COLO668 (cell line): Measurements from ENCODE around the gene GFI1.
A peak's percentile ranks its signal among the peaks of the same experiment; 100 is the strongest.
"Not testable (repeated sequence)": the region's sequence is repeated elsewhere in the genome, so short reads cannot be mapped to it uniquely, and the experiment has no call there.

Source experiments
- DNase-seq: peaks from one replicate; lab custom pipeline; 2025; ENCODE audit not compliant: unreplicated experiment; lab: John Stamatoyannopoulos, UW

GFI1 gene

DNA sequence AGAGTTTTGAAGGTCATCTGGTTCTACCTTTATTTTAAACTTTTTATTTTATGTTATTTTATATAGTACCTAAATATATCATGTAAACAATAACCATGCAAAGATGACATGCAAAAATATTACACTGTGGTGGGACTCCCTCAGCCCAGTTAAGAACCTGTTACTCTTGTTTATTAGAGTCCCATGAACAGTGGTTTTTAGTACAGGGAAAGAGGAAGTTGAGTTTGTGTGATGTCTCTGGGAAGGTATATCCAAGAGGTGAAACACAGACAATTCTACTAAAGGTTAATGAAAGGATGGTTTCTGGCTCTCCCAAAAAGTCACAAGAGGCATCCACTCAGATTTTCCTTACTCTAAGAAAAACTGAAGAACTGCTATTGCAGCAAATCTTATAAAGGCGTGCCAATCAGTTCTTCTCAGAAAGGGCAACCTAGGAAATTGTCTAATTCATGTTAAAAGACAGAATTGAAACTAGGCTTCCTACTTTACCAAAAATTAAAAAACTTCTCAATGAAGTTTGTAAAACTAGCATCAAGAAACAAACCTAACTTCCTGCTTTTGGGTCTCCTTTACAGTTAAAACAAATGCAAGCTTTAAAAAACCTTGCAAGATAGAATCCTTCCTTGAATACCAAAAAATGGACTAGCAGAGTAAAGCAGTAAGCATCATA is 19.9 kb downstream of the GFI1 start:
- no peak for DNase-seq

DNA sequence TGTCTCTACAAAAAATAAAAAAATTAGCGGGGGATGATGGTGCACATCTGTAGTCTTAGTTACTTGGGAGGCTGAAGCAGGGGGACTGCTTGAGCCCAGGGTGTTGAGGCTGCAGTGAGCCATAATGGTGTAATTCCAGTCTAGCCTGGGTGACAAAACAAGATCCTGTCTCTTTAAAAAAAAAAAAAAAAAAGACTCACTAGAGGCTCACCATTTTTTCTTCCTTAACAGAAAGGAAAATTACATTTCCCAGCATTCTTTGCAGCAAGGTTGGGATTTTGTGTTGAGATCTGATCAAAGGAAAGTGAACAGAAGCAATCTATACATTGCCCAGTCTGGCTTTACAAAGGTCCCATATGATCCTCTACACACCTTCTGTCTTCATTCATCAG is 21.5 kb downstream of the GFI1 start:
- DNase-seq = no peak

DNA sequence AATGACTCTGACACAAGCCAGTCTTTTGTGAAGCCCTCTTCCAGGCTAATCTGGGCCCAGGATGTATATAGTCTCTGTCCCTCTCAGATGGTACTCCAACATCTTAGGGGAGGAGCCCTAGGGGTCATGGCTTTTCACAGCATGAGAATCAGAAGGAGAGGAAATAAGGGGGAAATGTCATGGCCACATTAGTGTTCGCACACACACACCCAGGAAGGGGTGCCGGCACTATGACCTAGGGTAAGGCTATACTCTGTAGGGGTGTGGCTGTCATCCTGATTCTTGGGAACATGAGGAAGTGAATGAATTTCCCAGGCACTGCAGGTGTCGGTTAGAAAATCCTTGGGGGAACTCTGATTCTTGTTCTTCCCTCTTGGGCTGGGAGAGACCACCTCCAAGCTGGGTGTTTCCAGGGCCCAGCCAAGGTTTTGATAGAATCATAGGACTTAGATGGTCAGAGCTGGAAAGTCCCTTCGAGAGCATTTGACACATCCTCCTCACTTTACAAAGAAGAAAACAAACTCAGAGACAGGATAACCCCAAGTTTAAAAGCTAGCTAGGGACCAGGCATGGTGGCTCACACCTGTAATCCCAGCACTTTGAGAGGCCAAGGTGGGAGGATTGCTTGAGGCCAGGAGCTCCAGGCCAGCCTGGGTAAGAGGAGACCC is 22.0 kb downstream of the GFI1 start:
- no peak for DNase-seq

DNA sequence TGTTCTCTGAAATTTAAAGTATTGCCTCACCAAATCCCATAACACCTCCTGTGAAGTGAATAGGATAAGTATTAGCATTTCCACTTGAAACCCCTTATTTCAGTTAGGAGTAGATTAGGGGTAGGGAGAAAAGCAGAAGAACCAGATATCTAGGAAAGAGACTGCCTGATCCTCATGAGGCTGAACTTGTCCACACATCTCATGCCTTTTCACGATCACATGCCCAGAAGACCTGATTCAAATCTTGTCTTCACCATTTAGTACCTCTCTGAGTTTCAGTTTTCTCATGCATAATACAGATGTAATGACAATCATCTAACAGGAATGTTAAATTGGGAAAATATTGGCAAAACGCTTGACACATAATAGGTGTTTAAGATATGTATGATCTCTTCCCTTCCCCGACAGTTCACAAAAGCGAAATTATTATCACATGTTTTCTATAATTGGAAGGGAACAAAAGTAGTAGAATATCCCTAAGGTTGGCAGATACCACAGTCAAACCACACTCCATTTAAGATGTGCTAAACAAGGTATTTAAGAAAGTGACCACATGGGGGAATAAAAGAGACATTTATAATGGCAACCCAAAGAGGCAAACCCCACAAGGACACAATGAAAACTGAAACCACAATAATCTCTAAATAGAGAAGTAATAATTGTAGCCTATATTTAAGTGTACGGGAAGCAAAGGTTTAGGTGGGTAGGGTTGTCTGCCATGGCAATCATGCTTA is 25.2 kb downstream of the GFI1 start:
- no peak for DNase-seq

DNA sequence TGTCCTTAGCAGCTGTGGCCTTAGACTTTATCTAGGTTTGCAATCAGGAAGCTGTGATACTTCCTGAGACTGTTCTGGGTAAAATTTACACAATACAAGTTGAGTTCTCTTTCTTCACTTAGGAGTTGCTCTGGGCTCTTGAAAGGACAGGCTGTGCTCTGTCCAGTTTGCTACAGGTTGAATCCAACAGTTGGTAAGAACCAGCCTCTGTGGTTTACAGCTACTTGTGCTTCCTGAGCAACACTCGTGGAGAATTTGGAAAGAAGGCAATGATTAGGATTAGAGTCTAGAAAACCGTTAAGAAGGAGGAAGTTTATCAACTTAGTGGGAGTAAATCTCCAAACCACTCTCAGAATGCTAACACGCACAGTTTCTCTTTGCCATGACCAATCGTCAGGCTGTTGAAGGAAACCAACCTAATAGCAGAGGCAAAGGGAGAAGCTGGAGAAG is 26.8 kb downstream of the GFI1 start:
- DNase-seq = no peak

DNA sequence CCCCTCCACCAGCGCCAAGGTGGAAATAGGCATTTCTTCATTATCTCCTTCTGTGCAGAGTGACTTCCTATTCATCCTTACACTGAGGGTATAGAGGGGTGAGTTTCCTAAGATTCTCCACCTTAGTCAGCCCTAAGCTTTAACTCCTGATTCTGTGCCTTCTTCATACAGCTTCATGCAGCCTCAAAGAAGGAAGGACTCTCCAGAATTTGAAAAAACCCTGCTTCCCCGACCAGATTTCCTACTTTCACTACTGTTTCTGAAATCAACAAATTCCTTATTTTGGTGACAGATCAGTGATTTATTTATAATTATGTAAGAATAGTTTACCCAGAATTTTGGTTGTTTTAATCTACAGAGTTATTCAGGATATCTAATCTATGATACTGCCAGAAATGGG is 28.6 kb downstream of the GFI1 start:
- no peak for DNase-seq

DNA sequence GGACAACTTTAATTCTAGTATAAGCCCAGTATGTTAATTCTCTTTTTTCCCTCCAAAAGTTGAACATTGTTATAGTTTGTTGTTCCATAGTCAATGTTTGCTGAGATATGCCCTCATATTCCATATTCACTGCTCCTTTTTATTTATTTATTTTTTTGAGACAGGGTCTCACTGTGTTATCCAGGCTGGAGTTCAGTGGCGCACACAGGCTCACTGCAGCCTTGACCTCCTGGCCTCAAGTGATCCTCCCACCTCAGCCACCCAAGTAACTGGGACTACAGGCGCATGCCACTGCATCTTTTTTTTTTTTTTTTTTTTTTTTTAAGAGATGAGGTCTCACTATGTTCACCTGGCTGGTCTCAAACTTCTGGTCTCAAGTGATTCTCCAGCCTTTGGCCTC is 38.7 kb downstream of the GFI1 start:
- DNase-seq = no peak

DNA sequence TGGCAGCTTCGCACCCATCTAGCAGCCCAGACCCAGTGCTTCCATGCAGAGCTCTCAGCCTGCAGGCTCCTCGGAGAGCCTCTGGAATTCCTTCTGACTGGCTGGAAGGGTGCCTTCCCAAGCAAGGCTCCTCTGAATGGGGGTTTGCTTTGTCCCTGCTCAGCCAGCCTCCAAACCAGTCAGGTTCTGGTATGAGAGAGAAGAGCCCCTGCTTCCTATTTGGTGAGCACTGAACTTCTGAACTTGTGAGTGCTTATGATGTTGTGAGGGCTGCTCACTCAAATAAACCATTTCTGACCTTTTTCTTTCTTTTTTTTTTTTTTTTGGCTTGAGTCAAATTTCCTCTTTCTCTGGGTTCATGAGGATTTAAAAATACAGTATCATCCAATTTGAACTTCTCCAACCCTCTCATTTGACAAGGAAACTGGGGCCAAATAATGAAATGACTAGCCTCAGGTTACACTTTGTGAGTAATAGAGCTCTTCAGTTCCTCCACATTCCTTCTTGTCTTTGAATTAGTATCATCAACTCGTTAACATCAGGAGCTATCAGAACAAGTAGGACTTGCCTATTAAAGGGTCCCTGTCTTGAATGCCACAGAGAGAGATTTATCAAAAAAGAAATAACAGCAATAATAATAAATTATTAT is 39.6 kb downstream of the GFI1 start:
- DNase-seq = no peak

DNA sequence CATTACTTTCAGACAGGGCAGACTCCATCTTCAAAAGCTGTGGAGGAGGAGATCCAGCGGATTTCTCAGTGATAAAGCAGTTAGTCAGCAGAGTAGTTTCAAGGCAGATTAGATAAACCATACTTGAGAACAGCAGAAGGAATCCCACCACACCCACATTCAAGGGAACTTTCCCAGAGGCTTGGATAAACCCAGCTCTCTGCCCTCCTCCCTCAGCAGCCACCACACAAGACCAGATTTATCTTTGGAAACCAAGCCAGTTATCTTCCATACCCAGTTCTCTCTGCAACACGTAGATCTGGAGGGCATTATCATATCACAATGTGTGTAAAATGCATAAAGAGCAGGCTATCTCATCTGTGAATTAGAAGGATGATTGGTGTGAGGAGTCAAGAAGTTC is 40.2 kb downstream of the GFI1 start:
- no peak for DNase-seq

DNA sequence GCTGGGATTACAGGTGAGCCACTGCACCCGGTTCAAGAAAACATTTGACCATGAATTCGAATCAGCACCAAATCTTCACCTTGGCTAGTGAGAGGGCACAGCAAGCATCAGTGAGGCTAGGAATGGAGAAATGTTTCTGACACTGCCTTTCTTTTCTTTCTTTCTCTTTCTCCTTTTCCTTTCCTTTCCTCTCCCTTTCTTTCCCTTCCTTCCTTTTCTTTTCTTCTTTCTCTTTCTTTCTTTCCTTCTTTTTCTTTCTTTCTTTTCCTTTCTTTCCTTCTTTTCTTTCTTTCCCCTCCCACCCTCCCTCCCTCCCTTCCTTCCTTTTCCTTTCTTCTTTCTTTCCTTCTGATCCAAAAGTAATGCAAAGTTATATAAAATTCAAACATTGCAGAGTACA is 40.9 kb downstream of the GFI1 start:
- no peak for DNase-seq

DNA sequence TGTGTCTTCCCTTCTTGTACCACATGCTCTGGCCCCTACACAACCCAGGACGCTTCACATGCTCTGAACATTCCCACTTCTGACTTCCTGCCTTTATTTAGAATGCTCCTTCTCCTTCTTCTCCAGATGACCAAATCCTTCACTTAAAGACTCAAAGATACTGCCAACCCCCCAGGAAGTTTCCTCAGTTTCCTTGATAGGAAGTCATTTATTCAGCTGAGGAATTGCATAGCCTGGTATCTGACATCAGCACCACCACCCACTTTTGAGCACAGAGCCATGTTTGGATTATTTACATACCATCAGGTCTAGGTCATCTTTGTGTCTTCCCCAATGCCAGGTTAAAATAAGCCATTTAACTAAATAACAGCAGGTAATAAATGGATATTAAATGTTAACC is 42.4 kb downstream of the GFI1 start:
- DNase-seq = no peak

DNA sequence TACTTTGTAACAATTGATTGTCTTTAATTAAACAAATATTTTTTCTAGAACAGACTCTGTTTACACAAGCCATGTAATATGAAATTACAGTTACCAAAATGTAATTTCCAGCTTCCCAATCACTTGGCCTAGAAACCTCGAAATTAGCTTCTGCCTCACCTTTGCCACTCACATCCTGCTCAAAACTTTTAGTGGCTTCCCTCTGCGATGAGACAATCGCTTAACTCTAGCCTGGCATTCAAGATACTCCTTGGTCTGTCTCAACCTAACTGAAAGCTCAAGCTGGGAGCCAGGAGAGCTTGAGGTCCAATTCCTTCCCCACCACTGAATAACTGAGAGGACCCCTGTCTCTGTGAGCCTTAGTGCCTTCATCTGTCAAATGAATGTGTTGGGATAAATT is 42.8 kb downstream of the GFI1 start:
- DNase-seq = no peak

DNA sequence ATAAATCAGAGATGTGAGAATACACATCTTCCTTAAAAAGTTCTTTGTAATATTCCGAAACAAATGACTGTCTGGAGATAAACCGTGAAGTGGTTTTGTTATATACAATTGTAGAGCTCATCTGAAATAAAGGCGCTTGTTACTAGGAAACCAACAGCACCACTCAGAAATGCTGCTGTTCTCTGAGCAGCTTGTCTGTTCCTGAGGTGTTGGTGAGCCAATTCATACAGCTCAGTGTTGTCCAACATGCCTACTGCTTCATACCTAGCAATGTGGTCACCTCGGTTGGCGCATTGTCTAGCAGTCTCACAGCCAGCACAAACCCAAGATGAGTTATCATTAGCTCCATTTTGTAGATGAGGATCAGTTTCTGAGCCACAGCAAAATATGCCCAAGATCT is 44.4 kb downstream of the GFI1 start:
- DNase-seq = peak; percentile 53

DNA sequence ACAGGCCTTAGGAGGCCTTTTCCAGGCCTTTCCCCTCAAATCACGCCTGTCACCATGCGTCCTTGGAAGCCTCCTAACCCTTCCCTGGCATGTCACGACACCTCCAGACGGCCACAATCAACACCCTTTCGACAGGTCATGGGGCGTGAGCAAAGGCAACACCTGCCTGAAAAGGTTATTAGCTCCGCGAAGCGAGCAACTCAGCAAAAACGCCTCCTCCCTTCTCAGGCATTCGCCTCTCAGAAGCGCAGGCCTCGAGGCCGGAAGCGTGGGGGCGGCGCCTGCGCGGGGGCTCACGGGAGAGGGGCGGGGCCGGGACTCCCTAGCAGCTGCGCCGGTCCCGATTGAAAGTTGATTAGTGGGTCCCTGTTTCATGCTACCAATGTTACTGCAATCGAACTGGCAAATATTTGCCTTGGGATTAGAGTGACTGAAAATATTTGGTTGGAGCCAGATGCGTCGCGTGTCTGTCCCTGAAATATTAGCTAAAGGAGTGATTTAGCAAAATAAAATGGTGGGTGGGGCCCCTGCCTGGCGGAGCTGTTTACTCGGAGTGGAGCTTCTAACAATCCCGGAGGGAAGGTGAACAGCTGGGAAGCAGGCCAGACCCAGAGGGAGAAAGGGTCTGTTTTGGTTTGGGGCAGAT is 44.9 kb downstream of the GFI1 start:
- DNase-seq = peak; percentile 97

DNA sequence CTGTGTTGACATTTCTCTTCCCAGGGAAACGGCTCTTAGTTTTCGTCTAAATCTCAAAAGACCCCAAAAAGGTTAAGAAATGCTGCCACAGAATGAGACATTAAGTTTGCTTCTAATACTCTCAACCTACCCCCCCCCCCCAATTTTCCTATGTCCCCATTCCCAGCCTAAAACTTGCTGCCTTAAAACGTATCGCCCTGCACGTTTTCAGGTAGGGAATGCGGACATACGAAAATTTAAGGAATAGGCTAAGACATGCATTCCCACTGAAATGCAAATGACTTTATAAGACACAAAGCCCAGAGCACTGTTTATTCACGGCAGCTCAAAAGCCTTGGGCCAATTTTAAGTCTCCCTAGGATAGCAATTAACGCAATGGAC is 45.4 kb downstream of the GFI1 start:
- no peak for DNase-seq

DNA sequence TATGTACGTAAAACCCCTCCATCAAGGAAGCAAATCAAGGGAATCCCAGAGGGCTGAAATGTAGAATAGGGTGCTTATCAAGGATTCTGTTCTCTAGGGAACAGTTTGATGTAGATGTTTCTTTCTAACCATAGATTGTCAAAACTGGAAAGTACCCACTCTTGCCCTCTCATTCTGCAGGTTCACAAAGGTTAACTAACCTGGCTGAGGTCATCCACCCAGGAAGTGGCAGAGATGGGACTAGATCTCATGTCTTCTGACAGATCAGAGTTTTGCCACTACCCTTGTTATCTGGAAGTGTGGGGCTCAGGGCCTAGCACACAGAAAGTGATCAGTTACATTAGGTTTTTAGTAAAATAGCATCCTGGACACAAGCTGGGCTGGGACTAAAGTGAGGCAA is 47.4 kb downstream of the GFI1 start:
- DNase-seq = no peak

DNA sequence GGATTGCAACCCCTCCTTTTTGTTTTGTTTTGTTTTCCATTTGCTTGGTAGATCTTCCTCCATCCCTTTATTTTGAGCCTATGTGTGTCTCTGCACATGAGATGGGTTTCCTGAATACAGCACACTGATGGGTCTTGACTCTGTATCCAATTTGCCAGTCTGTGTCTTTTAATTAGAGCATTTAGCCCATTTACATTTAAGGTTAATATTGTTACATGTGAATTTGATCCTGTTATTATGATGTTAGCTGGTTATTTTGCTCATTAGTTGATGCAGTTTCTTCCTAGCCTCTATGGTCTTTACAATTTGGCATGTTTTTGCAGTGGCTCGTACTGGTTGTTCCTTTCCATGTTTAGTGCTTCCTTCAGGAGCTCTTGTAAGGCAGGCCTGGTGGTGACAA is 52.2 kb downstream of the GFI1 start:
- not testable (repeated sequence) for DNase-seq

DNA sequence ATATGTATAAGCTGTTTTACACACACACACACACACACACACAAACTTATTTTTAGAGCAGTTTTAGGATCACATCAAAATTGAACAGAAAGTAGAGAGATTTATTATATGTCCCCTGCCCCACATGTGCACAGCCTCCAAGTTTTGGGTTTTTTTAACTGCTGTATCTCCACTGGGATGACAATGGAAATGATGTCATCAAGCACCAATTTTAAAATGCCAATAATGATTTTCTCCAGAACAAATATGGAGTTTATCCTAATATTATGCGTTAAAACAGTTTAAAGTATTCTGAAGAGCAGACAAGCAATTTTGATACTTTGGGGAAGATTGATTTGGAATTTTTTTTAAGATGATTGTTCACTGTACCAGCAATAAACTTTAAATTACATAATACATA is 56.7 kb downstream of the GFI1 start:
- no peak for DNase-seq

DNA sequence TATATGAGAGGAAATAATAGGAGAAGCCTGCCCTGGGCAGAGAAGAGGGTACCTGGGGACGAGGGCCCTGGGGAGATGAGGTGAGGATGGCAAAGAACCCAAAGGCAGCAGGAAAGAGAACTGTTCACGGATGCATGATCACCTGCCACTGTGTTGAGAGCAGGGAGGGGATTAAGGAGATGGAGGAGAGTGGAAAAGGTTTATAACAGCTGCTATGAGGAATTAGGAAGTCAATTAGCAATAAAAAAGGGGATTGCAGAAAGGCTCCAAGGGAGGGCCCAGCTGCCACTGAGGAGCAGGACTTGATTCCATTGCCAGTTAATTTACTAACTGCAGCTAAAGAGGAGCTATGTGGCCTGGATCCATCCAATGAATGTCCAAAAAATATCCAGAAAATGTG is 61.1 kb downstream of the GFI1 start:
- DNase-seq = no peak
